Naive thymus-derived CD4-positive, alpha-beta T cell (primary cell): Measurements from ENCODE around the gene SMIM11. TPM values are rescaled to one million over a fixed set of nuclear protein-coding genes. Genes with fewer than 3 reads are reported as not detected.
"Not testable (repeated sequence)": the region's sequence is repeated elsewhere in the genome, so short reads cannot be mapped to it uniquely, and the experiment has no call there.

Experiments used
- ATAC-seq: fragments of 150-1000 bp; cut with Tn5 transposase; 2 replicates; pipeline ENCODE4 v1.10.0; 2021; ENCODE audit warnings: mild to moderate bottlenecking, moderate library complexity
- CTCF ChIA-PET: fragments of 350-600 bp; sonication (Branson Sonifier 250); formaldehyde crosslinking; loops from one replicate; lab custom pipeline; 2021; ENCODE audit warnings: antibody characterized with exemption; lab: Charles Lee
- POLR2A ChIA-PET: fragments of 350-600 bp; sonication (Branson Sonifier 250); formaldehyde crosslinking; loops from one replicate; lab custom pipeline; 2021; ENCODE audit warnings: antibody characterized with exemption, inconsistent platforms; lab: Charles Lee
- DNase-seq, 9 donors: peaks; one replicate each; pipeline versions ENCODE4 v3.0.0 to v3.0.0-alpha.2; 2020 to 2022; ENCODE audit warnings: mixed read lengths in 1 of 9
- H3K27ac ChIP-seq: one replicate; pipeline ENCODE4 v1.7.0; 2013; ENCODE audit warnings: mild to moderate bottlenecking, low read depth, low read length, moderate library complexity
- H3K27me3 ChIP-seq, 2 donors: one replicate each; pipeline ENCODE4 v1.7.0; 2013; ENCODE audit warnings: low read length in 2 of 2, mild to moderate bottlenecking in 2 of 2, moderate library complexity in 2 of 2; ENCODE audit not compliant: control insufficient read depth in 2 of 2, insufficient read depth in 2 of 2
- H3K36me3 ChIP-seq, 3 experiments: 1 replicate in 2 of 3; 2 replicates in 1 of 3; pipeline ENCODE4 v1.7.0; 2013; ENCODE audit warnings: low read length in 3 of 3, mild to moderate bottlenecking in 3 of 3, moderate library complexity in 1 of 3; ENCODE audit not compliant: insufficient read depth in 3 of 3, control insufficient read depth in 2 of 3
- H3K4me1 ChIP-seq, 2 donors: one replicate each; pipeline ENCODE4 v1.7.0; 2013; ENCODE audit warnings: low read length in 2 of 2, mild to moderate bottlenecking in 2 of 2, moderate library complexity in 1 of 2; ENCODE audit not compliant: control insufficient read depth in 2 of 2, insufficient read depth in 2 of 2
- H3K4me3 ChIP-seq: 2 replicates; pipeline ENCODE4 v1.7.0; 2013; ENCODE audit warnings: mild to moderate bottlenecking, low read length
- H3K9me3 ChIP-seq, 3 experiments: 1 replicate in 2 of 3; 2 replicates in 1 of 3; pipeline ENCODE4 v1.7.0; 2013; ENCODE audit warnings: low read length in 3 of 3; ENCODE audit not compliant: control insufficient read depth in 2 of 3
- H3K27ac Mint-ChIP-seq, 9 donors: one replicate each; pipeline ENCODE4 v1.8.0; 2020 to 2022; ENCODE audit warnings: mixed read lengths in 9 of 9, mild to moderate bottlenecking in 8 of 9, moderate library complexity in 5 of 9, inconsistent platforms in 2 of 9
- H3K27me3 Mint-ChIP-seq, 5 donors: one replicate each; pipeline ENCODE4 v1.8.0; 2021 to 2022; ENCODE audit warnings: mixed read lengths in 5 of 5, mild to moderate bottlenecking in 1 of 5
- H3K36me3 Mint-ChIP-seq, 5 donors: one replicate each; pipeline ENCODE4 v1.8.0; 2020 to 2022; ENCODE audit warnings: mixed read lengths in 5 of 5, mild to moderate bottlenecking in 3 of 5, inconsistent platforms in 1 of 5
- H3K4me1 Mint-ChIP-seq, 7 donors: one replicate each; pipeline ENCODE4 v1.8.0; 2020 to 2022; ENCODE audit warnings: mixed read lengths in 7 of 7, mild to moderate bottlenecking in 3 of 7, inconsistent platforms in 1 of 7
- H3K4me3 Mint-ChIP-seq, 10 donors: one replicate each; pipeline ENCODE4 v1.8.0; 2020 to 2022; ENCODE audit warnings: mild to moderate bottlenecking in 10 of 10, mixed read lengths in 10 of 10, moderate library complexity in 6 of 10, inconsistent platforms in 2 of 10
- H3K9me3 Mint-ChIP-seq, 11 donors: one replicate each; pipeline ENCODE4 v1.8.0; 2020 to 2022; ENCODE audit warnings: mixed read lengths in 11 of 11, mild to moderate bottlenecking in 4 of 11, inconsistent platforms in 1 of 11, moderate library complexity in 1 of 11
- intact Hi-C, 2 donors: fragments of 100-400 bp; cut with micrococcal nuclease; formaldehyde crosslinking; loops; one replicate each; pipeline ENCODE4 v1.15.1; 2023
- polyA plus RNA-seq, 2 donors: library from polyadenylated mRNA; unstranded; fragments of 300-500 nt; fragmentation: Illumina TruSeq; gene quantifications; one replicate each; pipeline ENCODE4 v1.2.3, GENCODE V29; 2021
- total RNA-seq, 6 experiments: library from RNA in 5 of 6; stranded (reverse) in 5 of 6; gene quantifications; 1 replicate in 5 of 6; 2 replicates in 1 of 6; pipeline ENCODE4 v1.2.3 and lab custom pipeline; 2021 to 2026

Gene SMIM11
- total RNA-seq (10 to 100 TPM in 3 of 5 experiments, 1 to 10 TPM in 2; 5.6 to 19.8 (median 12.4) TPM), polyA plus RNA-seq (1 to 10 TPM; 6.9 to 8.9 TPM), total RNA-seq (lab: John Stamatoyannopoulos, UW) (0.40 reads per million)

- DNase-seq, H3K36me3 Mint-ChIP-seq, H3K27me3 Mint-ChIP-seq, H3K36me3 ChIP-seq, H3K4me3 ChIP-seq, H3K9me3 ChIP-seq, H3K27me3 ChIP-seq, H3K27ac Mint-ChIP-seq, CTCF ChIA-PET, intact Hi-C loops, POLR2A ChIA-PET, H3K27ac ChIP-seq, H3K4me3 Mint-ChIP-seq, H3K9me3 Mint-ChIP-seq, H3K4me1 ChIP-seq, H3K4me1 Mint-ChIP-seq: not testable (repeated sequence)
- peak; percentile 97 for ATAC-seq
These were observed at the start of gene SMIM11 for GRCh38 chr21:34374940-34375618. Gene SMIM11, plus strand, starts transcription at chr21:34375507. Its CDS starts 3,998 bp downstream, at chr21:34379505.

- H3K27me3 Mint-ChIP-seq = peaks cover 0 to 13% (median 0%) of the 10 kb centered on the region in 5 donors
- peaks cover 0 to 8% (median 6%) of the 10 kb centered on the region in 5 donors for H3K36me3 Mint-ChIP-seq
- H3K27ac Mint-ChIP-seq = peak overlapping the region in 1 of 9 donors; percentile 82
- Histone ChIP-seq H3K36me3 (no peaks in the 10 kb centered on the region), H3K9me3 (no peaks in the 10 kb centered on the region), H3K27me3 (no peaks in the 10 kb centered on the region), H3K4me1 (no peaks in the 10 kb centered on the region), H3K4me3 (no peak overlapping the region), H3K27ac (no peak overlapping the region)
- H3K4me3 Mint-ChIP-seq = no peak overlapping the region
- H3K4me1 Mint-ChIP-seq = no peaks in the 10 kb centered on the region
- H3K9me3 Mint-ChIP-seq = peaks cover 2 to 14% (median 6%) of the 10 kb centered on the region in 11 donors
- DNase-seq = no peak
- no peak for ATAC-seq
- intact Hi-C loops = no loop called here
- ChIA-PET POLR2A (no interaction called here), CTCF (no interaction called here)
These were observed 45.3 kb upstream of the SMIM11 start for GRCh38 chr21:34330055-34330454.

GRCh38 chr21:34331726-34332125, 43.6 kb upstream of the SMIM11 start:
- Mint-ChIP-seq H3K36me3 (peaks cover 0 to 8% (median 6%) of the 10 kb centered on the region in 5 donors), H3K4me3 (no peak overlapping the region), H3K27ac (no peak overlapping the region), H3K4me1 (no peaks in the 10 kb centered on the region), H3K27me3 (peaks cover 0 to 9% (median 0%) of the 10 kb centered on the region in 5 donors), H3K9me3 (peaks cover 2 to 14% (median 6%) of the 10 kb centered on the region in 11 donors)
- H3K36me3 ChIP-seq = no peaks in the 10 kb centered on the region
- H3K4me1 ChIP-seq = no peaks in the 10 kb centered on the region
- POLR2A ChIA-PET = no interaction called here
- no peaks in the 10 kb centered on the region for H3K9me3 ChIP-seq
- CTCF ChIA-PET = no interaction called here
- no peak overlapping the region for H3K4me3 ChIP-seq
- intact Hi-C loops = no loop called here
- no peaks in the 10 kb centered on the region for H3K27me3 ChIP-seq
- DNase-seq = no peak
- ATAC-seq = no peak
- no peak overlapping the region for H3K27ac ChIP-seq

- peaks cover 0 to 8% (median 6%) of the 10 kb centered on the region in 5 donors for H3K36me3 Mint-ChIP-seq
- DNase-seq (no peak), ATAC-seq (no peak)
- CTCF ChIA-PET = no interaction called here
- Histone ChIP-seq H3K9me3 (no peaks in the 10 kb centered on the region), H3K4me3 (no peak overlapping the region), H3K4me1 (no peaks in the 10 kb centered on the region), H3K36me3 (no peaks in the 10 kb centered on the region), H3K27ac (no peak overlapping the region), H3K27me3 (no peaks in the 10 kb centered on the region)
- H3K27me3 Mint-ChIP-seq = peaks cover 0 to 5% (median 0%) of the 10 kb centered on the region in 5 donors
- no peaks in the 10 kb centered on the region for H3K4me1 Mint-ChIP-seq
- H3K9me3 Mint-ChIP-seq = peaks cover 2 to 14% (median 6%) of the 10 kb centered on the region in 11 donors
- no peak overlapping the region for H3K27ac Mint-ChIP-seq
- intact Hi-C loops = no loop called here
- POLR2A ChIA-PET = no interaction called here
- H3K4me3 Mint-ChIP-seq = no peak overlapping the region
These were observed 43.0 kb upstream of the SMIM11 start for GRCh38 chr21:34332347-34332746.

GRCh38 chr21:34333121-34333739, 42.1 kb upstream of the SMIM11 start:
- H3K4me1 ChIP-seq = no peaks in the 10 kb centered on the region
- POLR2A ChIA-PET = interaction anchor here (0.6 kb wide), 1 partner anchor 31 kb away, joined by 3 read pairs; no protein-coding TSS in a partner anchor
- H3K27ac Mint-ChIP-seq = no peak overlapping the region
- H3K4me3 ChIP-seq = no peak overlapping the region
- H3K9me3 ChIP-seq = no peaks in the 10 kb centered on the region
- H3K27ac ChIP-seq = no peak overlapping the region
- intact Hi-C loops = no loop called here
- ATAC-seq = no peak
- no peak for DNase-seq
- H3K27me3 ChIP-seq = no peaks in the 10 kb centered on the region
- CTCF ChIA-PET = interaction anchor here (0.6 kb wide), 1 partner anchor 1393 kb away, joined by 3 read pairs; no protein-coding TSS in a partner anchor
- H3K27me3 Mint-ChIP-seq = peaks cover 0 to 3% (median 0%) of the 10 kb centered on the region in 5 donors
- peaks cover 2 to 14% (median 6%) of the 10 kb centered on the region in 11 donors for H3K9me3 Mint-ChIP-seq
- H3K4me1 Mint-ChIP-seq = peaks cover 0 to 4% (median 0%) of the 10 kb centered on the region in 7 donors
- peaks cover 0 to 8% (median 6%) of the 10 kb centered on the region in 5 donors for H3K36me3 Mint-ChIP-seq
- H3K4me3 Mint-ChIP-seq = no peak overlapping the region
- no peaks in the 10 kb centered on the region for H3K36me3 ChIP-seq

- DNase-seq (no peak), ATAC-seq (no peak)
- H3K27ac Mint-ChIP-seq = no peak overlapping the region
- CTCF ChIA-PET = interaction anchor here (2.1 kb wide), 1 partner anchor 13 kb away, joined by 6 read pairs; no protein-coding TSS in a partner anchor
- Histone ChIP-seq H3K4me1 (no peaks in the 10 kb centered on the region), H3K27me3 (no peaks in the 10 kb centered on the region), H3K27ac (no peak overlapping the region), H3K36me3 (no peaks in the 10 kb centered on the region), H3K4me3 (no peak overlapping the region), H3K9me3 (no peaks in the 10 kb centered on the region)
- H3K4me3 Mint-ChIP-seq = no peak overlapping the region
- intact Hi-C loops = no loop called here
- H3K36me3 Mint-ChIP-seq = peaks cover 0 to 7% (median 0%) of the 10 kb centered on the region in 5 donors
- POLR2A ChIA-PET = no interaction called here
- peaks cover 0 to 4% (median 0%) of the 10 kb centered on the region in 11 donors for H3K9me3 Mint-ChIP-seq
- H3K4me1 Mint-ChIP-seq = peaks cover 0 to 5% (median 0%) of the 10 kb centered on the region in 7 donors
- peaks cover 0 to 3% (median 0%) of the 10 kb centered on the region in 5 donors for H3K27me3 Mint-ChIP-seq
These were observed 40.0 kb upstream of the SMIM11 start for GRCh38 chr21:34335316-34335715.
